GM18526 (cell line): ENCODE data around the gene SLCO2B1.

ENCODE experiments used
- POLR2A ChIP-seq: IDR thresholded peaks from 3 replicates; pipeline ENCODE4 v1.6.1; 2011; ENCODE audit not compliant: insufficient read length; ENCODE audit errors: extremely low read depth

Gene SLCO2B1

DNA sequence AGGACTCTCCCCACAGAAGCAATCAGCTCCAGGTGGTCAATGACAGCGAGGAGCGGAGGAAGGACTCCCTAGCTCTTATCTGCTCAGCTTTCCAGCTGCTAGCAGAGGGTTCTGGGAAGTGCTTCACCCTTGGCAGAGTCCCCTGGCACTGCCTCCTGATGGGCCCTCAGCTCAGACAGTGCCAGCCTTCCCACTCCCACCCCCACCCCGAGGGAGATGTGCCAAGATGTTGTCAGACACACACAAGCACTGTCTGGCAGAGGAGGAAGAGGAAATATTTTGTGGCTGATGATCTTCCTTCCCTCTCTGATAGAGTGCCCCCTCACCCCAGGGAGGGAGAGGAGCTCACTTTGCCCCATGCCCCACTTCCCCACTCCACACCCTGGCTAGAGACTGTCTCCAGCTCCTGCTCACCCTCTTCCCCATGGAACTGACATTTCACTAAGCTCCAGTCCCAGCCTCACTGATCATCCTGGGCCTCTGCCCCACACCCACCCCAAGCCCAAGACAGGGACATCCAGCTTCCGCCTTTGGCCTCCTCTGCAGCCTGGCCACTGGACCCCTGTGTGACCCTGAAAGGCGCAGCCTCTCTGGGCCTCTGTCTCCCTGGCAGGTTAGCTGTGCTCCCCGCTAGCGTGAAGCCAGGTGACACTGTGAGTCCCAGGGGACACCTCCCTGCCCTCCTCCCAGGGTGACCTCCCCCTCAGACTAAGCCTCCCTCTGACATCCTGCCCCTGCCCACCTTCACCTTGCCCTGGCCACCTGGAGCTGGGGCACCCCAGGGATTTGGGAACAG, 44.5 kb downstream of the SLCO2B1 start:
- TF ChIP-seq POLR2A: no peak

DNA sequence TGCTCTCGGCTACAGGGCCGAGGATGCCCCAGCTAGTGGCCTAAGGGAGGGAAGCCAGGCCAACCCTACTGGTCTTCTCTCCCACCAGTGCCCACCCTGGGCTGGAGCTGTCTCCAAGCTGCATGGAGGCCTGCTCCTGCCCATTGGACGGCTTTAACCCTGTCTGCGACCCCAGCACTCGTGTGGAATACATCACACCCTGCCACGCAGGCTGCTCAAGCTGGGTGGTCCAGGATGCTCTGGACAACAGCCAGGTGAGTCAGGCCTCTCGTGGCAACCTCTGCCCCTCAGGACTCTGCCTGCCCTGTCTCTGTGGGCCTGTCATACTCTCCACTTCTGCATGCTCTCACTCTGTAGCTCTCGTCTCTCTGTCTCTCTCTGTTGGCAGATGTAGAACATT, 45.5 kb downstream of the SLCO2B1 start:
- TF ChIP-seq POLR2A: no peak

DNA sequence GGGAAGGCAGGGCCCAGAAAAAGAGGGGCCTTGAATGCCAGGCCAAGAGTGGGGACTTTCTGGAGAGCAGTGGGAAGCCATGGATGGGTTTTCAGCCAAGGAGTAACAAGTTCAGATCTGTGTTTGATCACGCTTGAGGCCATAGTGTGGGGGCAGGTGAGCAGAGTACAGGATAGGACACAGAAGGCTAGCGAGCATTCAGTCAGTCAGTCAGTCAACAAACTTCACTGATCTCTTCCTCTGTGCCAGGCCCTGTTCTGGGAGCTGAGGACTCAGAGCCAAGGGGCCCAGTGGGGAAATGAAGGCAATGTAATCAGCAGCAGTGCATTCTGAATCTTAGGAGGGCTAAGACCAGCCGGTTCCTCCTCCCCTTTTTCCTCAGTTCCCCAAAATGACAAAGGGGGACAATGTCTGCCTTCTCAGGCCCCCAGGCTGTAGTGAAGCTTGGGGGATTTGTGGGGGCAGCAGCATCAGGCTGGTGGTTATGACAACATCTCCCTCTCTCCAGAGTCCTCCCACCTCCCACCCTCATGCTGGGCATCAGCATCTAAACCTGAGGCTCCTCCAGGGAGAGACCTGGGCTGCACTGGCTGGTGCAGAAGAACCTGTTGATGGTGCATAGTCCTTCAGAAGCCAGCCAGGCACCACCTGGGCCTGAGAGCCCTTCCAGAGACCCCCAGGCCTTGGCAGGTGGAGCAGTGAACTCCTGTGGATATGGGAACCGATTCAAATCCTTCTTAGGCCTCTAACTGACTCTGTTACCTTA, 46.8 kb downstream of the SLCO2B1 start:
- no peak for TF ChIP-seq POLR2A

DNA sequence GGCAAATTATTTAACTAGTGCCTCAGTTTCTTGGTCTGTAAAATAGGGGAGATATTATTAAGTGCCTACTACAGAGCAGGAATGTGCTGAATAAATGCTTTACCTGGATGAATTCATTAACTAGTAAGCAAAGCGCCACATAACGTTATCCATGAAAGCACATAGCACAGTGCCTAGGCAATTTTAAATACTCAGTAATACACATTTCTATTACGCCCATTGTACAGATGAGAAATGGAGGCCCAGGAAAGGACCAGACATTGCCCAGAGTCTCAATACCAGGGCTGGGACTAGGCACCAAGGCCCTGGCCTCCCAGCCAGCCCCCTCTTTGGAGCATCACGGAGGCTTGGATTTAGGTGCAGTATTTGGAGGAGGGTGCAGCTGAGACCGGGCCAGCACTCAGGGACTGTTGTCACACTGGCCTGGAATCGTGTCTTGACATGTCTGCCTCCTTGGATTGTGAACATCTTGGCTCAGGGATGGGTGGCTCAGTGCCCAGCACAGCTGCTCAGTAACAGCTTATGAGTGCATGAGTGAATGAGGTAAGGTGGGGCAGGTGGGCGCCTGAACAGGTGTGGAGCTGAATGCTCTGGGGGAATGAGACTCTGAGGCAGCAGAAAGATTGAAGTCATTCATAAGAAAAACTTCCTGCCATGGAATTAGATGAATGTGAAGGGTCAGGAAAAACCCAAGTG, 47.5 kb downstream of the SLCO2B1 start:
- TF ChIP-seq POLR2A: no peak

DNA sequence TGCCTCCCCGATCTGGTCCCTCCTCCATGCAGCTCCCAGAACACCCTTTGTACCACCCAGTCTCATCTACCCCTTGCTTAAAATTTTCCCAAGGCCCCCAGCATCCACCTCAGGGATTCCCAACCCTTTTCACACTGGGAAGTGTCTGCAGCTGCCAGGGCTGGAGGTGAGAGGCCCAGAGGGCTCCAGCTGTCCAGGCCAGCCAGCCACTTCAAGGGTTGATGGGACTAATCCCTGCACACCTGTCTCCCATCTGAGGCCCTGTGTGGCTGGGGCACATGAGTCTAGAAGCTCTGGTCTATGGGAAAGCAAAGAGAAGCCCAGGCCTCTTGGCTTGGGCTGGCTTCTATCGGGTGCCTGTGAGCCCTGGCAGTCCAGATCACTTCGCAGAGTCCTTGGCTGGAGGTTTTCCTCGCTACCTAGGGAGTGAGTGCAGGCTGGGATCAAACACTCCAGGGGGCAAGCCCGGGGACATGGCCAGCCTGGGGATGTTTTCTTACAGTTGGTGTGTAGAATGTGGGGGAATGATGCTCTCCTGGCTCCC, 48.6 kb downstream of the SLCO2B1 start:
- no peak for TF ChIP-seq POLR2A

DNA sequence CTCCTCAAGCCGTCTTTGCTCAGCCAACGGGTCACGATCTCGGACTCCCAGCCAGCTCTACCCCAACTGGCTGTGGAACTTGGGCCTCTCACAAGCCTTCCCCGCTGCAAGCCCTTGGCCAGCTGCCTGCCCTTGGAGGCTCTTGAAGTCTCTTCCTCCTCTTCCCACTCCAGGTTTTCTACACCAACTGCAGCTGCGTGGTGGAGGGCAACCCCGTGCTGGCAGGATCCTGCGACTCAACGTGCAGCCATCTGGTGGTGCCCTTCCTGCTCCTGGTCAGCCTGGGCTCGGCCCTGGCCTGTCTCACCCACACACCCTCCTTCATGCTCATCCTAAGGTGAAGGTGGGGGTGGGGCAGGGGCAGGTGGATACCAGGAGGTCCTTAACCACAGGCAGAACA, 49.1 kb downstream of the SLCO2B1 start:
- no peak for TF ChIP-seq POLR2A

DNA sequence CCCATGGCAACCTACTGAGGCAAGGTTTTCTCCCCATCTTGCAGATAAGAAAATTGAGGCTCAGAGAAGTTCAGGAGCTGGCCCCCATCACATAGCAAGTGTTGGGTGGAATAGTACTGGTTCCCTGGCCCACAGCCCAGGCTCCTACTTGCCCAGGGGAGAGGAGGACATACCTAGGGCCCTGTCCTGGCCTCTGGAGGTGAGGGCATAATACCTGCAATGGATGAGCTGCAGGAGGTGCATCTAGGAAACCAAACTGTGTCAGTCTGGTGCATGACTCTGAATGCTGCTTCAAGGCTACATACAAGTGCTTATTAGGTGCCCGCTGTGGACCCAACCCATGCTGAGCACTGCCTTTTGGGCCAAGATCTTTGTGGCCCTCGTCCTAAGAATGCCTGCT, 49.6 kb downstream of the SLCO2B1 start:
- TF ChIP-seq POLR2A: no peak

DNA sequence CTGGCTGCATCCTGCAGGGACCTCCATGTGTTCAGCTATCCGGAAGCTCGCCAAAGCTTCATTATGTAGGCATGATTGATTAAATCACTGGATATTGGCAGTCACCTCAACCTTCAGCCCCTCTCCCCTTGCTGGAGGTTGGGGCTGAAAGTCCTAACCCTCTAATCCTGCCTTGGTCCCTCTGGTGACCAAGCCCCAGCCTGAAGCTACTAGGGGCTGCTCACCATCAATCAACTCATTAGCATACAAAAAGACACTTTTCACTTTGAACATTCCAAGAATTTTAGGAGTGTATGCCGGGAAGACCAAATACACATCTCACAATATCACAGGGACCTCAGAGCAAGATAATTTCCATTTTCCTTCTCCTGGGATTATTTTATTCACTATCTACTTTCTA, 50.9 kb downstream of the SLCO2B1 start:
- TF ChIP-seq POLR2A: no peak

DNA sequence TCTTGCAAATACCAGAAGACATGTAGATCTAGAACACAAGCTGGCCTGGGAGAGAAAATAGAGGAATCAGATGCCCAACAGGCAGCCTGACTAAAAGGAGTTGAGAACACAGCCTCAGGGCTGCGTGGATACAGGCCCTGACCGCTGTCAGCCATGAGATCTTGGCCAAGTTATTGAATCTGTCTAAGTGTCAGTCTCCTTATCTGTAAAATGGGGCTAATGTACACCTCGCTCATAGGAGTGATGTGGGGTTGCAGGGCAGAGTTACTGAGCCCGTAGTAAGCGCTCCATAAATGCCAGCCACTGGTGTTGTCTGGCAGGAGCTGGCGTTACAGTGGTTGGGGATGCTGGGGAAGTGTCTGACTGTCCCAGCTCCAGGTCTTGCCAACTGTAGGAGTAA, 51.3 kb downstream of the SLCO2B1 start:
- no peak for TF ChIP-seq POLR2A

DNA sequence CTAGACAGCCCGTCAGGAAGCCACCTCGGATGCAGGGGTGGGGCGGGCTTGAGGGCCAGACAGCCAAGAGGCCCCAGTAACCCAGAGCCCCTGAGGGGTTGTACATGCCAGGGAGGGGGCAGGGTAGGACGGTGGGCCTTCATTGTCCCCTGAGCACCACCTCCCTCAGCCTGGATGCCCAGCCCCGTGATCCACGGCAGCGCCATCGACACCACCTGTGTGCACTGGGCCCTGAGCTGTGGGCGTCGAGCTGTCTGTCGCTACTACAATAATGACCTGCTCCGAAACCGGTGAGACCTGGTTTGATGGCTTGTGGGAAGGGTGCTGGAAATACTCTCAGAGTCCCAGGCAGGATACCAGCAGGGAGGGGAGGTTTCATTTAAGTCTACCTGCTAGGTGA, 52.2 kb downstream of the SLCO2B1 start:
- TF ChIP-seq POLR2A: no peak

DNA sequence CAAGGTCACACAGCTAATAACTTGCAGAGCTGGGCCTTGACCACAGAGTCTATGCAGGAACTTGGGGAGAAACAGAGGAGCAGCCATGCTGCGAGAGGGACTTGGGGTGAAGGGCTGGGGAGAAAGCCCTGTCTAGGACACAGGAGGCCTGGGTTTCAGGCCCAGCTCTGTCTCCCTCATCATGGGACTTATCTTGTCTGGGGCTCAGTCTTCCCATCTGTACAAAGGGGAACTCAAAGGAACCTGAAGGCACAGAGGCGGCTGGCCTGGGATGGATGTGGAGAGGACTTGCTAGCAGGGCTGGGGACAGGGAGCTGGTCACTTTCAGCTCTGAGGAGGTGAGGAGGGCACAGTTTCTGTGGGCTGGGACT, 52.7 kb downstream of the SLCO2B1 start:
- TF ChIP-seq POLR2A: no peak

DNA sequence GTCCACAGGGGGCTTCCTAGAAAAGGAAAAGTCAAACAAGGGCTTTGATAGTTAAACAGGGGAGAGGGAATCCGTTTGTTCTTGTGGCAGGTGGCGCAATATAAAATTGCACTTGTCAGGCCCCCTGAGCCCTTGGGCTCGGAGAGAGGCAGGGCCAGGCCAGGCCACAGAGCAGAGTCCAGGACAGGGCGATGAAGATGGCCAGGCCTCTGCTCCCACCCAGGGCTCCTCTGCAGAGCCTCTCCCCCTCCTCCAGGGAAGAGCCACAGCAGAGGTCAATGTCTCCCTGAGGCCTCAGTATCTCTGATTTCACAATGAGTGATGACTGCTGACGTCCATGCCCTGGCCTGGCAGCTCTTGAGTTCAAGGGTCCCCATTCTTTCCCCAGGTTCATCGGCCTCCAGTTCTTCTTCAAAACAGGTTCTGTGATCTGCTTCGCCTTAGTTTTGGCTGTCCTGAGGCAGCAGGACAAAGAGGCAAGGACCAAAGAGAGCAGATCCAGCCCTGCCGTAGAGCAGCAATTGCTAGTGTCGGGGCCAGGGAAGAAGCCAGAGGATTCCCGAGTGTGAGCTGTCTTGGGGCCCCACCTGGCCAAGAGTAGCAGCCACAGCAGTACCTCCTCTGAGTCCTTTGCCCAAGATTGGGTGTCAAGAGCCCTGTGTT, 53.2 kb downstream of the SLCO2B1 start:
- TF ChIP-seq POLR2A: no peak

DNA sequence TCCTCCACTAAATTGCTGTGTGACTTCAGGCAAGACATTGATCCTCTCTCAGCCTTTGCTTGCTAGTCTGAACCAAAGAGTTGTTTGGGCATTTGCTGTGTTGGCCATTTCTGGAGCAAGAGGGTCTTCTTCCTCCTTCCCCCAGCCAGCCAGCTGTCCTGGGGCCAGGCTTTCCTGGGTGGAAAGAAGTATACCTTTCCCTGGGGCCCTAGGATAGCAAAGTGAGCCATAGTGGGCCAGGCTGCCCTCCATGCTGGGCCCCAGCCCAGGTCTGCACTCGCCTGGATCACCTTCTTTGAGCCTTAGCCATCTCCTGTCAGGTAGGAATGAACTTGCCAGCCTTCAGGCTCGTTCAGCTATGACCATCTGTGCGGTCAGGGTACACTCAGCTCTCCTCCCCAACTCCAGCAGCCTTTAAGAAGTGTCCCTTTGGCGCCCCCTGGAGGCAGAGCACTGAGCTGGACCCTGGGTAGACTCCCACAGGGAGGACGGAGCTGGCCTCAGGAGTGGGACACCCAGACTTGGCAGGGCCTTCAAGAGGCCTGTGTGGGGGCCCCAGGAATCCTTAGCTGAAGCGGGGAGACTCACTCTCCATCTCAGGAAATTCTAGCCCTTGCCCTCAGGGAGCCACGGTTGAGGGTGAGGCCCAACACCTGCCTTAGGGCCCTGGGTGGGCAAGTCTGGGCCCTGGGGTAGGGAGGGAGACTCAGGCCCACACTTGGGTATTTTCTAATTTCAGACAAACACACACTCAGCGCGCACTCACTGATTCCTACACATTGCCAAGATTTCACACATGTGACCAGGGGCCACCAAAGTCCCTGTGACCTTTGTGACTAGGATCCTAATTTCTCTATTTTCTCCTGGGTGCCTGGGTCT, 54.0 kb downstream of the SLCO2B1 start:
- TF ChIP-seq POLR2A: no peak

DNA sequence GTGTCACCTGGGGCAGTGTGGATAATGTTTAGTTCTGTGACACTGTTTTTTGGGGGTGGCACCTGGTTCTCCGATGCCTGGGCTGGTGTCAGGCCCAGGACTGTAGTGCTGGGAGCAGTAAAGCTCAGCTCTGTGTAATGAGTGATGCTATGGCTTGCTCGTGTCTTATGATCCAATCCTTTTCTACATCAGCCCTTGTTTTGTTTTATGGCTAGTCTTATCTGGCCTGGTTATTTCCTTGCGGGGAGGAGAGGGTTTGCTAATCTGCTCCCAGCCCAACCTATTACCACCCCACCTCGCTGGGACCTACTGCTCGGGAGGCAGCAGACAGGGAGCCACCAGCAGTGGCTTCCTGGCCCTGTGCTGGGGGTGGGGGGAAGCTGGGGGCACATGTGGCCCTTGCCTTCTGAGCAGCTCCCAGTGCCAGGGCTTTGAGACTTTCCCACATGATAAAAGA, 54.7 kb downstream of the SLCO2B1 start:
- TF ChIP-seq POLR2A: no peak
